HepG2 (cell line): ENCODE results near the gene DAB2. TPM values are rescaled to one million over a fixed set of nuclear protein-coding genes. Genes with fewer than 3 reads are reported as not detected.

Source experiments
- ATAC-seq: fragments of 200-7000 bp; cut with Tn5 transposase; 3 replicates; pipeline ENCODE4 v1.9.1; 2020; ENCODE audit warnings: mild to moderate bottlenecking, moderate library complexity
- BruUV-seq: library from RNA; stranded (reverse); fragments of 400-500 nt; replicated peaks from 2 replicates; lab custom pipeline; 2021; lab: Mats Ljungman, UMichigan
- CTCF ChIA-PET: fragments of 300-600 bp; formaldehyde crosslinking; extraction: SDS; loops from one replicate; lab custom pipeline; 2021; ENCODE audit warnings: low total read pairs, inconsistent platforms, low intra/inter-chr PET ratio; lab: Yijun Ruan, JAX
- POLR2A ChIA-PET: fragments of 350-600 bp; sonication (Branson Sonifier 250); formaldehyde crosslinking; loops from one replicate; lab custom pipeline; 2020; ENCODE audit warnings: antibody characterized with exemption, inconsistent platforms; lab: Yijun Ruan, JAX
- DNase-seq: peaks from one replicate; pipeline ENCODE4 v3.0.0-alpha.2; 2015; ENCODE audit warnings: low spot score
- FAIRE-seq: peaks from 3 replicates; lab custom pipeline; 2011; peaks lifted over from hg19 to GRCh38; lab: Jason Lieb, UNC
- H2AFZ ChIP-seq: one replicate; pipeline ENCODE4 v1.6.1; 2011; ENCODE audit warnings: low read length, inconsistent platforms
- H3K27ac ChIP-seq: fragments of 300-600 bp; 3 replicates; pipeline ENCODE4 v1.8.0; 2011; ENCODE audit warnings: mixed run types, mild to moderate bottlenecking, mixed read lengths, low read length, inconsistent platforms; ENCODE audit not compliant: insufficient read depth; ENCODE audit errors: extremely low read length
- H3K27me3 ChIP-seq, 2 experiments: fragments of 200-600 bp in 1 of 2; 2 replicates in 1 of 2; 3 replicates in 1 of 2; pipeline versions ENCODE4 v1.6.0 to v1.8.0; 2011; ENCODE audit warnings: low read length in 2 of 2, mild to moderate bottlenecking in 2 of 2, moderate library complexity in 2 of 2, inconsistent platforms in 1 of 2; ENCODE audit not compliant: insufficient read depth in 2 of 2, control insufficient read depth in 1 of 2
- H3K36me3 ChIP-seq, 2 experiments: fragments of 200-600 bp in 1 of 2; replicated peaks in 1 of 2; 2 replicates in 1 of 2; 3 replicates in 1 of 2; pipeline versions ENCODE4 v1.5.1 to v1.8.0; 2011; ENCODE audit warnings: low read length in 2 of 2, inconsistent platforms in 1 of 2; ENCODE audit not compliant: insufficient read depth in 2 of 2, control insufficient read depth in 1 of 2
- H3K4me1 ChIP-seq: 2 replicates; pipeline ENCODE4 v1.5.1; 2012; ENCODE audit warnings: low read length, inconsistent platforms; ENCODE audit not compliant: insufficient read depth
- H3K4me2 ChIP-seq: 2 replicates; pipeline ENCODE4 v1.6.0; 2011; ENCODE audit warnings: low read depth, low read length, inconsistent platforms
- H3K4me3 ChIP-seq, 3 experiments: fragments of 200-600 bp in 1 of 3; sonication (generic), shearing (Covaris generic) in 1 of 3; replicated peaks in 1 of 3; 2 replicates each; pipeline ENCODE4 v1.5.1; 2011 to 2016; ENCODE audit warnings: low read length in 3 of 3, inconsistent platforms in 2 of 3, low read depth in 2 of 3, mild to moderate bottlenecking in 2 of 3, control low read depth in 1 of 3, mixed read lengths in 1 of 3; ENCODE audit not compliant: insufficient read depth in 1 of 3
- H3K79me2 ChIP-seq: one replicate; pipeline ENCODE4 v1.6.1; 2011; ENCODE audit warnings: low read length, inconsistent platforms; ENCODE audit not compliant: insufficient read depth
- H3K9ac ChIP-seq: 2 replicates; pipeline ENCODE4 v1.6.0; 2011; ENCODE audit warnings: mild to moderate bottlenecking, low read depth, low read length, inconsistent platforms; ENCODE audit not compliant: insufficient read depth
- H3K9me3 ChIP-seq: 2 replicates; pipeline ENCODE4 v1.5.1; 2012; ENCODE audit warnings: mild to moderate bottlenecking, low read length
- H4K20me1 ChIP-seq: 2 replicates; pipeline ENCODE4 v1.6.0; 2011; ENCODE audit warnings: inconsistent platforms, mild to moderate bottlenecking, low read length, moderate library complexity; ENCODE audit not compliant: insufficient read depth
- ARNT2 ChIP-seq: sonication (generic); formaldehyde crosslinking; IDR thresholded peaks from 2 replicates; pipeline ENCODE4 v1.8.0; 2022; ENCODE audit warnings: mild to moderate bottlenecking, low read depth, missing genetic modification reagents, moderate library complexity
- DNMT1 ChIP-seq: sonication (generic); formaldehyde crosslinking; IDR thresholded peaks from 2 replicates; pipeline ENCODE4 v1.5.1; 2020; ENCODE audit warnings: mild to moderate bottlenecking, missing genetic modification reagents
- FOXA3 ChIP-seq: IDR thresholded peaks from 2 replicates; pipeline ENCODE4 v1.6.1; 2016; ENCODE audit warnings: missing genetic modification reagents, missing compliant biosample characterization
- HNF1B ChIP-seq: sonication (generic); formaldehyde crosslinking; IDR thresholded peaks from 2 replicates; pipeline ENCODE4 v1.5.1; 2020; ENCODE audit warnings: mild to moderate bottlenecking, moderate library complexity, missing genetic modification reagents
- MIER3 ChIP-seq: IDR thresholded peaks from 2 replicates; pipeline ENCODE4 v1.6.1; 2016; ENCODE audit warnings: missing compliant biosample characterization, borderline replicate concordance
- MIXL1 ChIP-seq: IDR thresholded peaks from 2 replicates; pipeline ENCODE4 v1.6.1; 2016
- MXD4 ChIP-seq: IDR thresholded peaks from 2 replicates; pipeline ENCODE4 v1.6.1; 2016; ENCODE audit warnings: mild to moderate bottlenecking, missing biosample characterization, missing genetic modification reagents
- SMC3 ChIP-seq: IDR thresholded peaks from 2 replicates; pipeline ENCODE4 v1.6.1; 2011; ENCODE audit warnings: low read length, improper control_type of control experiment
- SRF ChIP-seq: IDR thresholded peaks from 2 replicates; pipeline ENCODE4 v1.6.1; 2011; ENCODE audit warnings: mild to moderate bottlenecking, low read depth, low read length, moderate library complexity
- ZNF317 ChIP-seq: sonication (generic); formaldehyde crosslinking; IDR thresholded peaks from 2 replicates; pipeline ENCODE4 v1.5.0; 2020; ENCODE audit warnings: mild to moderate bottlenecking, missing genetic modification reagents
- ZNF326 ChIP-seq: sonication (generic); formaldehyde crosslinking; IDR thresholded peaks from 2 replicates; pipeline ENCODE4 v1.4.0; 2020; ENCODE audit warnings: missing genetic modification reagents, borderline replicate concordance
- ZNF570 ChIP-seq: sonication (generic); formaldehyde crosslinking; IDR thresholded peaks from 2 replicates; pipeline ENCODE4 v1.4.0; 2020; ENCODE audit warnings: mild to moderate bottlenecking, missing genetic modification reagents, borderline replicate concordance
- ZNF652 ChIP-seq: IDR thresholded peaks from 2 replicates; pipeline ENCODE4 v1.6.1; 2016; ENCODE audit warnings: low read depth, borderline replicate concordance
- ZNF691 ChIP-seq: sonication (generic); formaldehyde crosslinking; IDR thresholded peaks from 2 replicates; pipeline ENCODE4 v1.4.0; 2020; ENCODE audit warnings: missing genetic modification reagents, low read depth, mild to moderate bottlenecking, borderline replicate concordance
- WGBS: methylation state at CpG from one replicate; pipeline ENCODE4 v1.1.6; 2017; ENCODE audit warnings: low lambda C conversion rate; 5-methylcytosine and 5-hydroxymethylcytosine counted together
- in situ Hi-C: cut with HindIII; loops from 2 replicates; pipeline ENCODE4 v1.10.0; 2017; ENCODE audit warnings: low pct_unique_long_range_greater_than_20kb; ENCODE audit not compliant: extremely low pct_ligation_motif_present
- intact Hi-C: fragments of 100-400 bp; cut with micrococcal nuclease; formaldehyde crosslinking; loops from one replicate; pipeline ENCODE4 v1.10.0; 2022; ENCODE audit not compliant: unreplicated experiment
- polyA plus RNA-seq, 8 experiments: library from polyadenylated mRNA; depleted of rRNA in 3 of 8; stranded (reverse) in 7 of 8; unstranded in 1 of 8; fragments of >200 nt; fragmentation: Illumina TruSeq in 4 of 8; extraction: Trizol in 4 of 8; gene quantifications; 2 replicates each; pipeline versions ENCODE4 v1.2.1 to v1.2.3, GENCODE V29; 2011 to 2016; ENCODE audit warnings: low read depth in 4 of 8, missing spikeins in 1 of 8, mixed read lengths in 1 of 8; ENCODE audit not compliant: insufficient read depth in 1 of 8
- total RNA-seq, 5 experiments: library from RNA; depleted of rRNA; stranded (reverse); fragments of >200 nt; fragmentation: Illumina TruSeq; extraction: Trizol; gene quantifications; 2 replicates each; pipeline ENCODE4 v1.2.3, GENCODE V29; 2016; ENCODE audit warnings: low read depth in 1 of 5
- TF ChIP-seq, protein P1 (sequence below): sonication (generic); formaldehyde crosslinking; IDR thresholded peaks from 2 replicates; pipeline ENCODE4 v1.4.0; 2020; ENCODE audit warnings: missing genetic modification reagents, mild to moderate bottlenecking, borderline replicate concordance

DAB2 gene
- total and polyA plus RNA-seq, 2 of the 13 experiments (the other 11 are each of a cell fraction or from before 2014, with no cell fraction given), result 6.4 to 6.5 TPM

DNA sequence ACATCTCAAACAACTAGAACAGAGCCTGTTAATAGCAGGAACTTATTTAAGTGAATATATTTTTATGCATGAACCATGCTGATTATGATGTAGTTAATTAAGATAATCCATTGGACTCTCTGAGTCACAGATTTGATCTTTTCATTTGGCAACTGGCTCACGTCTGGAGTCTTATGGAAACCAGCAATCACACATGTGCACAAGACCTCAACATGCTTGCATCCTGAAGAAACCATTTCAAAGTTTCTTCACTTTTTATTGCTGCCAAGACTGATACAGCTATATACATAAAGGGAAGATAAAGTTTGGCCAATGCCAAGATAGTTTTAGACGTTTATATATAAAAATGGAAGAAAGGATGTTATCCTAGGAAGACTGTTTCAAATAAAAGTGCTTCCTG lies 47.2 kb downstream of the DAB2 start:
- ChIA-PET POLR2A (no interaction called here), CTCF (interaction anchor here (4.1 kb wide), 1 partner anchor 170 kb away, joined by 66 read pairs; no protein-coding TSS in a partner anchor)
- Histone ChIP-seq H4K20me1 (no peaks in the 10 kb centered on the region), H3K27me3 (no peaks in the 10 kb centered on the region), H2AFZ (no peak overlapping the region), H3K27ac (no peak overlapping the region), H3K36me3 (peaks cover 7 to 12% of the 10 kb centered on the region in 2 experiments), H3K9ac (no peak overlapping the region), H3K4me3 (no peak overlapping the region), H3K79me2 (no peaks in the 10 kb centered on the region), H3K4me1 (no peaks in the 10 kb centered on the region), H3K9me3 (no peaks in the 10 kb centered on the region), H3K4me2 (no peak overlapping the region)
- intact Hi-C loops (loop anchor here (10.0 kb wide), 1 partner anchor 233 kb away; no protein-coding TSS in a partner anchor), in situ Hi-C loops (loop anchor here (5.0 kb wide), 1 partner anchor 170 kb away; no protein-coding TSS in a partner anchor)
- 89% methylated on average over 2 of the region's 2 CpGs for WGBS
- DNase-seq (no peak), ATAC-seq (no peak), FAIRE-seq (no peak)
- BruUV-seq, result no TSS peak
- no peak for TF ChIP-seq MIXL1 (CRISPR knock-in tag)
- TF ChIP-seq ARNT2 (CRISPR knock-in tag), result no peak
- no peak for TF ChIP-seq ZNF691

GRCh38 chr5:39376293-39376714 lies 48.5 kb downstream of the DAB2 start:
- ChIA-PET CTCF (interaction anchor here (1.8 to 4.1 kb wide), 2 partner anchors 171 to 194 kb away, joined by 18 to 66 read pairs; no protein-coding TSS in a partner anchor), POLR2A (interaction anchor here (0.9 kb wide), 1 partner anchor 171 kb away, joined by 3 read pairs; no protein-coding TSS in a partner anchor)
- H3K4me2 ChIP-seq, result no peak overlapping the region
- intact Hi-C loops (loop anchor here (1.0 to 10.0 kb wide), 4 partner anchors 49 to 232 kb away; no protein-coding TSS in a partner anchor), in situ Hi-C loops (loop anchor here (5.0 kb wide), 1 partner anchor 171 kb away; no protein-coding TSS in a partner anchor)
- peak; percentile 95 for ATAC-seq
- H4K20me1 ChIP-seq, result no peaks in the 10 kb centered on the region
- H3K27ac ChIP-seq, result no peak overlapping the region
- BruUV-seq, result no TSS peak
- H3K4me3 ChIP-seq, result no peak overlapping the region
- H3K9me3 ChIP-seq, result no peaks in the 10 kb centered on the region
- no peaks in the 10 kb centered on the region for H3K27me3 ChIP-seq
- H3K9ac ChIP-seq, result no peak overlapping the region
- no peak overlapping the region for H2AFZ ChIP-seq
- FAIRE-seq, result peak; percentile 82
- H3K79me2 ChIP-seq, result no peaks in the 10 kb centered on the region
- peak; percentile 57 for DNase-seq
- WGBS, result 80% methylated on average over 3 of the region's 3 CpGs
- H3K4me1 ChIP-seq, result no peaks in the 10 kb centered on the region
- H3K36me3 ChIP-seq, result peaks cover 2 to 6% of the 10 kb centered on the region in 2 experiments; a peak in 3 of 5 replicates
- TF ChIP-seq, protein P1, sequence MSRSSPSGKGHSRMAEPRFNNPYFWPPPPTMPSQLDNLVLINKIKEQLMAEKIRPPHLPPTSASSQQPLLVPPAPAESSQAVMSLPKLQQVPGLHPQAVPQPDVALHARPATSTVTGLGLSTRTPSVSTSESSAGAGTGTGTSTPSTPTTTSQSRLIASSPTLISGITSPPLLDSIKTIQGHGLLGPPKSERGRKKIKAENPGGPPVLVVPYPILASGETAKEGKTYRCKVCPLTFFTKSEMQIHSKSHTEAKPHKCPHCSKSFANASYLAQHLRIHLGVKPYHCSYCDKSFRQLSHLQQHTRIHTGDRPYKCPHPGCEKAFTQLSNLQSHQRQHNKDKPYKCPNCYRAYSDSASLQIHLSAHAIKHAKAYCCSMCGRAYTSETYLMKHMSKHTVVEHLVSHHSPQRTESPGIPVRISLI (CRISPR knock-in tag), result no peak
- TF ChIP-seq MXD4 (CRISPR knock-in tag) (no peak), SRF (no peak), FOXA3 (CRISPR knock-in tag) (0 out of 2 replicates have a peak, but pooled peaks have one; percentile 15), DNMT1 (CRISPR knock-in tag) (no peak), ZNF652 (CRISPR knock-in tag) (peak; percentile 45; the same call in 1 of the 2 replicates), SMC3 (peak; percentile 89), HNF1B (0 out of 2 replicates have a peak, but pooled peaks have one; percentile 22), MIER3 (no peak), ZNF570 (CRISPR knock-in tag) (no peak), ZNF317 (CRISPR knock-in tag) (no peak), ZNF326 (no peak)
